ENCODE data around the gene TM7SF3. TPM values are rescaled to one million over a fixed set of nuclear protein-coding genes. Genes with fewer than 3 reads are reported as not detected.
A peak's percentile ranks its signal among the peaks of the same experiment; 100 is the strongest.
"Not testable (repeated sequence)": the region's sequence is repeated elsewhere in the genome, so short reads cannot be mapped to it uniquely, and the experiment has no call there.

The TM7SF3 gene
- total RNA-seq, 1 donor from 2014 or later, result 80.0 TPM

DNA sequence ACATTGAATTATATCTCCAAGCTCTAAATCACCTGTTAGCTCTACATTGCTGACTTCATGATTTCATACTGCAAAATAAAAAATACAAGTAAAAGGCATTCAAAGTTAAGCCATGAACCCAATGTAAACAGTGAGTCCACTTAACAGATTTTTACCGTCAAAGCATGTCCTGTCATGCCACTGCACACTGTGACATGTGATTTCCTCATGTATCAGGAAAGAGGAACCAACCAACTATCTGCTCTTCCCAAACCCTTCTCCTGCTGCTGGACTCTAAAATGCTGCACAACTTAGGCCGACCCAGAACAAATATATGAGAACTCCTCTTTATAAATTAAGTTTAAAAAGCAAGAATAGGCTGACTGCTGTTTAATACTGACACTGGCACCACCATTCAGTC, 37.5 kb downstream of the TM7SF3 start:
- no peak for DNase-seq

DNA sequence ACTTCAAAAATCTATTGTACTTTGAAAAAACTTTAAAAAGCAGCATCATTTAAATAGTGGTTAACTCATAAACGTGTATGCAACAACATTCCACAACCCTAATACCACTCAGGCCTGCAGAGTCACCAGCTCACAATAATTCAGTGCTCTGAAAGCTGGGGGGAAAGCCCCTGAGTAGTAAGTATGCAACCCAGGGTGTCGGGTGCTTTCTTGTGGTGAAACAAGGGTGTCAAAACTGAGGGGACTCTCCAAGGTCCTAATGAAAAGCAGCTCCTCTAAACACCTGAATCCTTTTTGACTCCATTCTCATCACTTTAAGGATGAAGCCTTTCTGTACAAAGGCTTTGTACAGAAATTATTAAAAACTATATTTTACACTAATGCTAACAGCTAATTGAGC, 42.2 kb downstream of the TM7SF3 start:
- no peak for DNase-seq

DNA sequence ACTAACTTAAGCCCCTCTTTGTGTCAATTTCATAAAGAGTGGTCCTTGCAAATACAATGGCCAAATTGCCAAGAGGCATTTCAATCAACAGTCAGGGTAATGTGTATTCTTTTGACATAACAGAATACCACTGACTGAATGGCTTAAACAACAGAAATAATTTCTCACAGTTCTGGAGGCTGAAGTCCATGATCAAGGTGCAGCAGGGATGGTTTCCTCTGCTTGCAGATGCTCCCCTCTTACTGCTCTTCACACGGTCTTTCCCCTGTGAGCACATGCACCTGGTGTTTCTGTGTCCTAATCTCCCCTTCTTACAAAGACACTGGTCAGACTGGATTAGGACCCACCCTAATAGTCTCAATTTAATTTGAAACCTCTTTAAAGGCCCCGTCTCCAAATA, 44.0 kb downstream of the TM7SF3 start:
- no peak for DNase-seq

DNA sequence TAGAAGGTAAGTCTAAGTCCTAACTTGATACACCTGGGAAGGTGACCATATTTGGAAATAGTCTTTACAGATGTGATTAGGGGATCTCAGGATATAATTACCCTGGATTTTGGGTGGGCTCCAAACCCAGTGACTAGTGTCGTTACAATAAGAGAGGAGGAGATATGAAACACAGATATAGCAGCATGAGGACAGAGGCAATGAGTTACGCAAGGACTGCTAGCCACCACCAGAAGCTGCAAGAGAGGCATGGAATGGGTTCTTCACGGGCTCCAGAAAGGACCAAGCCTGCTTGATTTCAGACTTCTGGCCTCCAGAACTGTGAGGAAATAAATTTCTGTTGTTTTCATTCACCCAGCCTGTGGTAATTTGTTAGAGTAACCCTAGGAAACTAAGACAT, 47.3 kb downstream of the TM7SF3 start:
- DNase-seq, result no peak

DNA sequence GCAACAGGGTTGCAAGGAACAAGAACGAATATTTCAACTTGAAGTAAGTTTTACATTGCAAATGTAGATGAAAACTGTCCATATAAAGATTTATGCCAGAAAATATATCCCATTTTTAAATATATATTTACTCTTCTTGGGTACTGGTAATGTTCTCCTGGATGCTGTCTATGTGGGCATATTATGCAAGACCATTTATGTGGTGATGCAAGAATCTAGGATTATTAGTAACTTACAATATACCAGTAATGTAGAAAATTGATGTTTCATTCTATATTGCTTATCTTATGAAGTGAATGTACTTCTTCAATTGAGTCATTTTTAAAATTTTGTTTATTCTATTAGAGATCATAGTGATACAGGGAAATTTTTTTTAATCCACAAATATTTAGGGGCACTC, 50.8 kb downstream of the TM7SF3 start:
- no peak for DNase-seq

DNA sequence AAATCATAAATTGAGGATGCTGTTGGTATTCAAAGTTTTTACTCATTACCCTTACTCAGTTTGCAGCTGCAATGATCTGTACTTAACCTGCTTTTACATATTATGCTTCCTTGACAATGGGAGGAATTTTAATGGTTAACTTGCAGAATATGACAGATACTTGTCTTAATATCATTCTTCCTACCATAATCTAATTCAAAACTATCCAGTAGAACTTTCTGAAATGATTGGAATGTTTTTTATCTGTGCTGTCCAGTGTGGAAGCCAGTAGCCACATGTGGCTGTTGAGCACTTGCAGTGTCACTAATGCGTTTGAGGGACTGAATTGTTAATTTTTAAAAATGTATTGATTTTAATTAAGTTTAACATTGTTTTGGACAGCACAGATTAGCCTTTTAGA, 52.4 kb downstream of the TM7SF3 start:
- DNase-seq, result no peak

DNA sequence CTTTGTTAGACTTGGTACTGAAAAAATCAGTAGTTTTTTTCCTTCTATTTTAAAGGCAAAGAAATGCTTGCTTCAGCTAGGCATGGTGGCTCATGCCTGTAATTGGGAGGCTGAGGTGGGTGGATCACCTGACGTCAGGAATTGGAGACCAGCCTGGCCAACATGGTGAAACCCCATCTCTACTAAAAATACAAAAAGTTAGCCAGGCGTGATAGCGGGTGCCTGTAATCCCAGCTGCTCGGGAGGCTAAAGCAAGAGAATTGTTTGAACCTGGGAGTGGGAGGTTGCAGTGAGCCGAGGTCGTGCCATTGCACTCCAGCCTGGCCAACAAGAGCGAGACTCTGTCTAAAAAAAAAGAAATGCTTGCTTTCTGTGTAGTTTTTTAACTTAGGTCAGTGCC, 52.8 kb downstream of the TM7SF3 start:
- not testable (repeated sequence) for DNase-seq

DNA sequence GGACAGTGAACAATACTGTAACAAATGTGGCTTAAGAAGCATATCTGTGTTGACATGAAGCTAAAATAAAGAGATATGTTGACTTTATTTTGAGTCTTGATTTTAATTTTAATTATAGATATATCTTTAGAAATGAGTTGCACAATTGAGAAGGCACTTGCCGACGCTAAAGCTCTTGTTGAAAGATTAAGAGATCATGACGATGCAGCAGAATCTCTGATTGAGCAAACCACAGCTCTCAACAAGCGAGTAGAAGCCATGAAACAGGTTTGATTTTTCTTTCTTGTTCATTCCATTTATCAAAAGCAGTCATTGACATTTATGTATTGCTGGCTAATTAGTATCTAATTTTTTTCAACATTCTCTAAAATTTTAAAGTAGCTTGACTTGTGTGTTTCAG, 60.2 kb downstream of the TM7SF3 start:
- DNase-seq, result no peak

DNA sequence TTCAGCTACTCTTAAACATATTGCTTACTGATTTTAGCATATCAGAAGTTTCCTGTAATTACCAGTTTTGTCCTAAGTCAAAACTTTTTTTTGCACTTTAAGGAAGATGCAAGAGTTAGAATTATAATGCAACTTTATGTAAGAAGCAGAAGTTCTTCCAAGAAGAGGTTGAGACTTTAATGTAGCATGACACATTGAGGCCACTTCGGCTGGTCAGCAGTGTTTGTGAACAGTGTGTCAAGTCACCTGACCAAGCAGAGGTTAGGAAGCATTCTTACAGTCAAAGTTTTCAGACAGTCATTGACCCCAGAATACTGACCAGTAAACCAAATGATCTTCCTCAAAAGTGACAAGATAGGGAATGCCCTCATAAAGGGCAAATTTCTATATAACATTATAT, 60.7 kb downstream of the TM7SF3 start:
- DNase-seq, result no peak

DNA sequence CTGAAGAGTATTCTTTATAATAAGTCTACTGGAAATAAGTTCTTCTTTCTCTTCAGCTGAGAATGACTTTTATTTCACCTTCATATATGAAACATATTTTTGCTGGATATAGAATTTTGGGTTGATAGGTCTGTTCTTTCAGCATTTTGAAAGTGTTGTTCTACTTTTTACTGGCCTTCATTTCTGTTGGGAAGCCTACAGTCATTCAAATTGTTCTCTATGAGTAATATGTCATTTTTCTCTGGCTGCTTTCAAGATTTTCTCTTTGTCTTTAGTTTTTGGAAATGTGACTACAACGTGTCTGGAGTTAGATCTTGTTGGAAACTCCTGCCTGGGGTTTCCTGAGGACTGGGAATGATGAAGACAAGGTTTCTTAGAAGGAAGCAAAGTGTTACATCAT, 65.9 kb downstream of the TM7SF3 start:
- no peak for DNase-seq

DNA sequence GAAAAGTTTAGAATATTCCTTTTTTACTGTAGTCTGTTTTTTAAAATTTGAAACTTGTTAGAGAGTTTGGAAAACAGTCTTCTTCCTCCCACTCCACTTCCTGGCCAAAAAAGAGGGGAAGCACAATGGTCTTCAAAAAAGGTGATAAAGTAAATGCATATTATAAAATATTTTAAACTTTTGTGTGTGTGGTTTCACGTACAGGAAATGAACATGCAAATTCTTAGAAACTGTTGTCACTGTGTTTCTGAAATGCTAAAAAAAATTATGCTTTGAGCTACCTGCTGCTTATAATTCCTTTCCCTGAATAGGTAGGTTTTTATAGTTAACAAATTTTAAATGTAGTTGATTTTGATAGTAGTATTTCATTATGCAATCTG, 73.0 kb downstream of the TM7SF3 start:
- peak; percentile 23 for DNase-seq

DNA sequence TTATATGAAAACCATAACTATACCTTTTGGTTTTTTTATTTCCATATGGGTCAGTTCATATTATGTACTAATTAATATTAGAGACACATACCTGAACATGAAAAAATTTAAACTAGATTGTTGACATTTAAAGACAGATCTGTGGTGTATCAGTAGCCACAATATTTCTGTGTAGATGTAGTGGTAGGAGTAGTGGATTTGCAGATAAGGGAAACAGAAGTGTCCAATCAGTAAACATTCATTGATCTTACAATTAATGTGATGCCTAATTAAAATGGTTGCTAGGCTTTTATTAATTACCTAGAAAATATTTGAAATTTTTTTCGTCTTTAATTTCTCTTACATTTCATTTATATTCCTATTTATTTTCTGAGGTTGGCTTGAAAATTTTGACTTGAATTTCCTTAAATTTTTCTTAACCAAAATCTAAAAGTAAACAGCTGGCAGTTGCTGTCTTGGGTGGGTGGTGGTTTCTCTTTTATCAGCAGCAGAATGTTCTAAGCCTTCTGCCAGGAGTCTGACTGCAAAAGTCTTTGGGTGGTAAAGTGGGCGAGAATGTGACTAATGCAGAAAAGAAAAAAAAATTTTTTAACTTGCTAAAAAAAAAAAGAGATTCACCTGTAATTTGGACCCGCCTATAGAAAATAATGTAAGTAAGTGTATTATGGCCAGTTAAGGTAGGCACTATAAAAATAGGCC, 73.5 kb downstream of the TM7SF3 start:
- DNase-seq, result peak; percentile 33

DNA sequence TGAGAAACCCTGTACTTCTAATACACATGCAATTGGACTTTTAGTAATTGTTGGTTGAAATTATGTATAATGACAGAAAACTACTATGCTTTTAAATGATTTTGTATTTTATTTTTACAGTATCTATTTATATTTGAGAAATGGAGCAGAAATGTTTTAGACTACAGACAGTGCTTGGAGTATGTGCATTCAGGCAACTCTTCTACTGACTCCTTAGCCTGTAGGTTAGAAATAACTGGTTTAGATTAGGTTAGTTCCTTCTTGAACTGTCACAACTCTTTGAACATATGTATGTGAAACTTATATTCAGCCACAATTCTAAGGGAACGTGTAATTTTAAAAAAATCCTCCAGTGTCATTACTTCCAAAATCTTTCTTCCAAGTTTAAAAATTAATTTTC, 74.2 kb downstream of the TM7SF3 start:
- DNase-seq, result no peak

DNA sequence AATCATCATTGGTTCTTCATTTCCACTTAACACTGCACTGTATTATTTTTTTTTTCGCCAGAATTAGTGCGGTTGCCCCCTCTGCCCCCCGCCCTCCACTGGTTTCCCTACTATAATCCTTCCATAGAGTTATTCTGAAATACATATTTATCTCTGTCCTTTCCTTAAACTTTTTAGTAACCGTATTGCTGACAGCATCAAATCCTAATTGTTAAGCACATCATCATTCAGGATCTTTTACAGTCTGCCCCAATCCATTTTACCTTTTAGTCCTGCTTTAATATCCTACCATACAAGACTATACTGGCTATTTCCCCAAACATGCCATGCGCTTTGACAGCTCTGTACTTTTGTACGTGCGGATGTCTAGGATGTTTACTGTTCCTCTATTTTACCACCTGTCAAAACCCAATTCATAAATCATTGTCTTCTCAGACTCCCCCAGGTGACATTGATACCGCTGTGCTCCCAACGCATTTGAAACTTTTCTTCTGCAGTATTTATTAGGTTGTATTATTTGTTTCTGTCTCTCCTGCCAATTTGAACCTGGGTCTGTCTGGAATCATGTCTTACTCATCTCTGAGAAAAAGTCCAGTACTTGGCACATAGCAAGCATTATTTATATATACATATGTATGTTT, 74.9 kb downstream of the TM7SF3 start:
- DNase-seq, result peak; percentile 28

DNA sequence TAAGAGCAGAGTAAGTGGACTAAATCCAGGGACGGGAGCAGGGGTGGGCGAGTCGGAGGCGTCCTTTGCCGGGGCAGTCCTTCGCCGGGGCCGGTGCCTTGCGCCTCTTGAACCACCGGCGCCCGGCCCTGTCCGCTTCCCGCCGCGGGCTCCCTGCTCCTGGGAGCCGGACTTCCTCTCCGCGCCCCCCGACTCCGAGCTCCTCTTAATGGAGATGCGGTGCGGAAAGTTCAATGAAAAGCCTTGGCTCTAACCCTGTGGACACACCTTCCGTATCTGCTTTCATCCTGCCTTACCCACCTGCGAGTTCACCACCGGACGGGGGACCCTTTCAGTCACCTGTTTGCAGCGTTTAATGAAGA, 75.5 kb downstream of the TM7SF3 start:
- no peak for DNase-seq

DNA sequence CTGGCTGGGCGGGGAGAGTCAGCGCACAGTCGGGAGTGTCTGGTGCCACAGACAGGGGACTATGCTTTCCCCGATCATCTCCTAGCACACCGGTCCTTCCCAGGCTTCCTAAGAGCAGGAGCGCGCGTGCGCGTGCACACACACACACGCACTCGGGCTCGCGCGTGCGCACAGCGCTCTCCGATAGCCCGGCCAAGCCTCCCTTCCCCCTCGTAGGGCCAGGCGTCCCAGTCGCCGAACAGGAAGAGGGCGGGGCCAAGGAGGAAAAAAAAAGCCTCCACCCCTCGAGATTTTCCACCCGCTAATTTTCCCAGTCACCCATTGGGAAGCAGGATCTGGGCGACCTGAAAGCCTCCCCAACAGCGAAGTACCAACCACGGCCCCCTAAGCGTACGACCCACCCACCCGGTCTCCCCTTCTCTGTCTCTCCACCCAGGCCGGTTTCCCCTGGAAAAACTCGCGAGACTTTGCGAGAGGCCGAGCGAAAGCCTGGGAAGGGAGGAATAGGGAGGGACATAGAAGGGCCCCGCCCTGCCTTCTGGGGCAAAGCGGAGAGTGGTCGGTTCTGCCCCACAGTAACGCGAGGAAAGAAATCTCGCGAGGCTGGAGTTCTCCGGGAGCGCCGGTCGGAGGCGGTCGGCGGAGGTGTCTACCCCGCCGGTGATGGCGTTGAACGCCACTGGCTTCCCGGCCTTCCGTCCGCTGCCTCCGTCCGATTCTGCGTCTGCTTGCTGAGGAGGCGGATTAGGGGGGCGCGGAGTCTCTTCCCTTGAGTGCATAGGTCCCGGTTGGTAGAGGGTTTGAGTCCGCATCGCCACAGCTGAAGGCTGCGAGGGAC, 76.1 kb downstream of the TM7SF3 start, which contains the start of the genes FGFR1OP2 and INTS13:
FGFR1OP2 (plus strand) TSS at position 608 of the 838 bp plus-strand sequence. CDS start 15,689 bp downstream, outside the sequence.
INTS13 (minus strand) TSS at position 119 of the 838 bp plus-strand sequence. CDS start 1,178 bp downstream, outside the sequence.
- peak; percentile 99 for DNase-seq

DNA sequence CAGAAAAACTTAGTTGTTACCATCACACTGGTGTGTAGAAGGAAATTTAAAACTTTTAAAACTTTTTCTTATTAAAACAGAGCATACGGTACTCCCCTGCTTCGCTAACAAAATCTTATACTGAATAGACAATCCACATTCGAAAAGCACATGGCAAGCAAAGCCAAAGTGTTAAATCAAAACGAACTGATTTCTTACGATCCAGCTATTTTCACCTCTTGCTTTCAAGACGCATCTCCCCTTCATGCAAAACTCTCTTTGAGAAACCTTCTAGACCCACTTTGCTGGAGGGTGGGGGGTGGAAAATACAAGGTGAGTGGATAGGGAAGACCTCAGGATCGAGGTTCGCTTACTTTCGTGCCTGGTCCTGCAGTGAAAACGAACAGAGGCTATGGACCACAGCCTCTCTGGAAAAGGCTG, 76.7 kb downstream of the TM7SF3 start:
- DNase-seq, result no peak

DNA sequence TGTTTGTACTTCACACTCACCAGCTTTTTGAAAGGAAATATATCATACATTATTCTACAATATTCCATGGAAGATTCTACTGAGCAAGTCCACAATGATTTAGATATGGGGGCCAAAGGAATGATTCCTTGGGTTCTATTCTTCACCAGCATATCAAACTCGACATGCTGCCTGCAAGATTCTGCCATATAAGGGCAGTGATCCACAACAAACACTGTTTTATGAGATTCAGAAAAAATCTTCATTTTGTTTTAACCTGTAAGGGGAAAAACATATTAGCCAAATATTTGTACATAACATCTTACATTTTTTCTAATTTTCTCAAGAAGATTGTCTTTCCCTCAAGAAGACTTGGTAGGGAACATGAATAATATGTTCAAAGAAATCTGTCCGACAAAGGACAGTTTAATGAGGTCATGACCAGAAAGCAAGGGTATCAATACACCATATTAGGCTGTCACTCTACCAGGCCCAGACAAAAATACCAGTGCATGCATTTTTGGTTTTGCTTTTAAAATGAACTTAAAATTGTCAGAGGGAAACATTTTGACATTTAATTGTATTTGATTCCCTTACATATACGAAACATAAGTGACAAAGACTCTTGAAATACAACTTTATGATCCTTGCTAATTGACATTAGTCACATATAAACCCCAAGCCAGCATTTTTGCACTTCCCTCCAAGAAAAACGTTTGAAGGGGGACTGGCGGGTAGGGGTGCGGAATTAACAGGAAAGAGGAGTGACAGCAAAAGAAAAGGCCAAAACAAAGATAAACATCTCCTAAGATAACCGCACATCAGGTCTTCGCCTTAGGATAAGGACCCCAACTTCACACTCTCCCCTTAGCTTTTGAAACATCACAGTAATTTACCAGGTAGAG, 77.4 kb downstream of the TM7SF3 start:
- DNase-seq, result peak; percentile 11

DNA sequence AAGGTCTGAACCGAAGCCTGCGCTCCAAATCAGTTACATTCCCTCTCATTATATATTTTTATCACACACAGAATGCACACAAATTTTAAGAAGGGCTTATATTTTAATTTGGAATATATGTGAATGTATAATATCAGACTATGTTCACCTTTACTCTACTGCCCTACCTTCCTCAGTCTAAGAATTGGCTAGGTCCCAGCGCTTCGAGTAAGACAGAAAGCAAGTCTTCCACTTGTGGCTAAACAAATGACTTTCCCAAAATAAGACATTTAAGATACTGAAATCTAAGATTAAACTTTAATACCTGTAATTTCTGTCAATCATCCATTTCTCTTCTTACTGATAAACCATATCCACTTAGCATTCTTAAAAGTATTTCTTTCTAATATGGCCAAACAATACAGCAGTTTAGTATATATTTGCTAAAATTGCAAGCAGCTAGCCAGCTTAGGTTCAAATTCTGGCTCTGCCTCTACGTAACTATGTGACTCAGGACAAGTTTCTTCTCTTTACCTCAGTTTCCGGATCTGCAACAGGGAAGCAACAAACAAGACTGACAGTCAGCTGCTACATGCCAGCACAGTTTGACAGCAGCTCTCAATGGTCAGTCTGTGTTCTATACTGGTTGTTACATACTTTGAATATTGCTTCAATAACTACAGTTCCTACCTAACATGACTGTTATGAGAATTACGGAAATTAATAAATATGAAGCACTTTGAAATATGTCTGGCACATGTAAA, 78.4 kb downstream of the TM7SF3 start:
- peak; percentile 20 for DNase-seq

DNA sequence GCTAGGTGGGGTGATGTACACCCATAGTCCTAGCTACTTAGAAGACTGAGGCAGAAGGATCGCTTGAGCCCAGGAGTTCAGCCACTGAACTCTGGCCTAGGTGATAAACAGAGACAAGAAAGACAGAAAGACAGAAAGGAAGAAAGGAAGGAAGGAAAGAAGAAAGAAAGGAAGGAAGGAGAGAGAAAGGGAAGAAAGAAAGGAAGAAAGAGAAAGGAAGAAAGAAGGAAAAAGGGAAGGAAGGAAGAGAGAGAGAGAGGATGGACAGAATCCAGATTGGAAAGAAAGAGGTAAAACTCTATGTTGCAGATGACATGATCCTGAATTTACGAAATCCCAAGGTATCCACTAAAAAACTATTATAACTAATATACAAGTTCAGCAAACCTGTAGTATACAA, 84.6 kb downstream of the TM7SF3 start:
- DNase-seq, result no peak

DNA sequence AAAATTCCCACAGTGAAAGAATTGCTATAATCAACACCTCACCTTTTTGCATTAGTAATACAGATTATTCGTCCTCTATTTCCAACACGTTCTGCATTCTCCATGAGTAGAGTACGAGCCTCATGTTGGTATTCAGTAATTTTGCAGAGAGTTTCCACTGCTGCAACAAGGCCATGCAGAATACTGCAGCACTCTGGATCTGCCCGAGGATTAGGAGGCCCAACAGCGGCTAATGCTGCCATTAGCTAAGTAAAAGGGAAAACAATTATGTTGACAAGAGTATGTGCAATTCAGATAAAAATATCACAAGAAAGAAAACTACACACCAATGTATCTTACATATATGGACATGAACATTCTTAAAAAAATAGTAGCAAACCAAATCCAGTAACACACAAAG, 85.5 kb downstream of the TM7SF3 start:
- no peak for DNase-seq

All from dermis blood vessel endothelial cell (primary cell).